ENCODE data around the gene PMFBP1. TPM values are rescaled to one million over a fixed set of nuclear protein-coding genes. Genes with fewer than 3 reads are reported as not detected.

PMFBP1 gene
- total RNA-seq, 2 experiments from 2014 or later = 1.1 to 1.2 TPM

DNA sequence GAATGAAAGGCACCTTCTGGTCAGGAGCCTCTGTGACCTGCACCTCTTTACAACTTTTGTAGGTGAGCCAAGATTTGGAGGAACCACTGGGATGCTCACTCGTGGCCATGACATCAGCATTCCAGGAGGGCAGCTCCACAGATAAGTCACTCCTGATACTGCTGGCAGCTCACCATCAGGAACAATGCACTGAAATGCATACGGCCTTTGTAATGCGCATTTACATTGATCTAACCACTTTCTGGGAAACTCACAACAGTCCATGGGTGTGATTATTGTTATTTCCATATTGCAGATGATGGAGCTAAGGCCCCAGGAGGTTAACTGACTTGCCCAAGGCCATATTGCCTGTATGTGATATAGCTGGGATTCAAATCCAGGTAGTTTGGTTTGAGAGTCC, 34.3 kb upstream of the PMFBP1 start:
- no peak for ATAC-seq
- ChIA-PET CTCF (interaction anchor here (0.9 to 1.3 kb wide), 2 partner anchors 12 to 626 kb away, joined by 3 read pairs; no protein-coding TSS in a partner anchor), POLR2A (interaction anchor here (0.6 kb wide), 2 partner anchors 228 to 971 kb away, joined by 3 read pairs; no protein-coding TSS in a partner anchor)
- H3K9me3 Mint-ChIP-seq = no peaks in the 10 kb centered on the region
- no peak for DNase-seq
- no peak overlapping the region for H3K4me3 Mint-ChIP-seq
- no peak overlapping the region for H3K27ac Mint-ChIP-seq
- peaks cover 8% of the 10 kb centered on the region for H3K27me3 Mint-ChIP-seq
- TF ChIP-seq, protein P1, sequence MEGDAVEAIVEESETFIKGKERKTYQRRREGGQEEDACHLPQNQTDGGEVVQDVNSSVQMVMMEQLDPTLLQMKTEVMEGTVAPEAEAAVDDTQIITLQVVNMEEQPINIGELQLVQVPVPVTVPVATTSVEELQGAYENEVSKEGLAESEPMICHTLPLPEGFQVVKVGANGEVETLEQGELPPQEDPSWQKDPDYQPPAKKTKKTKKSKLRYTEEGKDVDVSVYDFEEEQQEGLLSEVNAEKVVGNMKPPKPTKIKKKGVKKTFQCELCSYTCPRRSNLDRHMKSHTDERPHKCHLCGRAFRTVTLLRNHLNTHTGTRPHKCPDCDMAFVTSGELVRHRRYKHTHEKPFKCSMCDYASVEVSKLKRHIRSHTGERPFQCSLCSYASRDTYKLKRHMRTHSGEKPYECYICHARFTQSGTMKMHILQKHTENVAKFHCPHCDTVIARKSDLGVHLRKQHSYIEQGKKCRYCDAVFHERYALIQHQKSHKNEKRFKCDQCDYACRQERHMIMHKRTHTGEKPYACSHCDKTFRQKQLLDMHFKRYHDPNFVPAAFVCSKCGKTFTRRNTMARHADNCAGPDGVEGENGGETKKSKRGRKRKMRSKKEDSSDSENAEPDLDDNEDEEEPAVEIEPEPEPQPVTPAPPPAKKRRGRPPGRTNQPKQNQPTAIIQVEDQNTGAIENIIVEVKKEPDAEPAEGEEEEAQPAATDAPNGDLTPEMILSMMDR (IDR thresholded peaks at IDR 0.05) = no peak
- no peaks in the 10 kb centered on the region for H3K36me3 Mint-ChIP-seq (ENCODE audit: low read depth)
- peaks cover 10% of the 10 kb centered on the region for H3K4me1 Mint-ChIP-seq (ENCODE audit: low read depth)
- intact Hi-C loops (cut with micrococcal nuclease) = no loop called here

DNA sequence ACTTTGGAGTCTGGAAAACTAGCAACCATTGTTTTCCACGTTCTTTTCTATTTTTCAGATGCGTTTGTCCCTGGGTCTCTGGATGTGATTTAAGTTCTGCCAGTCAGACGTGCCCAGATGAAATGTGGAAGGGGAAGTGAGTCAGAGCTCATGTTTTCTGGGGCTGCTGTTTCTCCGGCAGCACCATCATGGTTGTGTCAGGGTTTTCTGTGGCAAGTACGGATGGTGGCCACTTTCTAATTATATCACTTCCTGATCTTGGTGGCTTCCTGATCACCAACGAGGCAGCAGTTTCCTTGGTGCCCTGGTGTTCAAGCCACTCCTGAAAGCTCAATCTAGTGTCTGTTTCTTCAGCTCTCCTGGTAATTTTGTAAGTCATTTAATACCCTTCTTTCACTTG, 31.4 kb upstream of the PMFBP1 start:
- ATAC-seq (peak; percentile 93), DNase-seq (peak; percentile 66)
- peak overlapping the region; percentile 40 for H3K27ac Mint-ChIP-seq
- ChIA-PET POLR2A (no interaction called here), CTCF (interaction anchor here (0.9 to 1.0 kb wide), 2 partner anchors 17 to 78 kb away, joined by 3 read pairs; no protein-coding TSS in a partner anchor)
- H3K27me3 Mint-ChIP-seq = peaks cover 6% of the 10 kb centered on the region
- H3K9me3 Mint-ChIP-seq = no peaks in the 10 kb centered on the region
- peak overlapping the region; percentile 1 for H3K4me3 Mint-ChIP-seq
- TF ChIP-seq, protein P1 (IDR thresholded peaks at IDR 0.05) = no peak
- no peaks in the 10 kb centered on the region for H3K36me3 Mint-ChIP-seq (ENCODE audit: low read depth)
- intact Hi-C loops (cut with micrococcal nuclease) = no loop called here
- H3K4me1 Mint-ChIP-seq (ENCODE audit: low read depth) = peaks cover 10% of the 10 kb centered on the region

DNA sequence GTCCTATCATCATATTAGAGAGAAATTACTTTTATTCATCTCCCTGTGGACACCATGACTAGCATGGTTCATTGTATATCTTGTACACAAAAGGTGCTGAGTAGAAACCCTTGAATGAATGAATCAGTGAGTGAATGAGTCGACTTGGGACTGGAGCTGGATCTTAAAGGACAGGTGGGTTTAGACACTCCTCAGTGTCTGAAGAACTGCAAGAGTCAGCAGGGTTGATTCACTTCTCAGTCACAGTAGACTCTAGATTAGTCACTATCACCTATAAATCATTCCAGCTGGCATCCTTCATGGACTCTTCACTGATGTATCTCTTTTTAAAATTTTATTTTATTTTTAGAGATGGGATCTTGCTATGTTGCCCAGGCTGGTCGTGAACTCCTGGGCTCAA, 30.1 kb upstream of the PMFBP1 start:
- H3K9me3 Mint-ChIP-seq = no peaks in the 10 kb centered on the region
- intact Hi-C loops (cut with micrococcal nuclease) = no loop called here
- ChIA-PET POLR2A (no interaction called here), CTCF (interaction anchor here (1.4 kb wide), 1 partner anchor 77 kb away, joined by 4 read pairs; no protein-coding TSS in a partner anchor)
- TF ChIP-seq, protein P1 (IDR thresholded peaks at IDR 0.05) = no peak
- peak; percentile 58 for ATAC-seq
- H3K4me3 Mint-ChIP-seq = no peak overlapping the region
- no peak overlapping the region for H3K27ac Mint-ChIP-seq
- peaks cover 10% of the 10 kb centered on the region for H3K4me1 Mint-ChIP-seq (ENCODE audit: low read depth)
- no peak for DNase-seq
- no peaks in the 10 kb centered on the region for H3K36me3 Mint-ChIP-seq (ENCODE audit: low read depth)
- peaks cover 6% of the 10 kb centered on the region for H3K27me3 Mint-ChIP-seq

DNA sequence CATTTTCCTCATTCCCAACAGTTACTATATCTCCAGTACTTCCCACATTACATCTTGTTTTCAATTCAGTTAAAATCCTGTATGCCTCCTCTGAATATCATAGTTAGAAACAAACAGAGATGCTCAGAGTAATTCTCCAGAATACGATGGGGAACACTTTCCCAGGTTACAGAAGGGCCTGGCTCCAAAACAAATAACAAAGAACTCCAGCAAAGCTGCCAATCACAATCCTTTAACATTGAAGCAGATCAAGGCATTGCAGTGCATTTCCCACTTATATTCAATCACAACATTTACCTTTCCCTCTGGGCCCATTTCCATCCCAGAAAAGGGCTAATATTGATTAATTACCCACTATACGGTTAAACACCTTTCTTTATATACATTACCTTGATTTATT, 29.4 kb upstream of the PMFBP1 start:
- Mint-ChIP-seq H3K27ac (no peak overlapping the region), H3K4me1 (ENCODE audit: low read depth) (peaks cover 10% of the 10 kb centered on the region), H3K27me3 (peaks cover 6% of the 10 kb centered on the region), H3K9me3 (no peaks in the 10 kb centered on the region), H3K4me3 (no peak overlapping the region), H3K36me3 (ENCODE audit: low read depth) (no peaks in the 10 kb centered on the region)
- POLR2A ChIA-PET = no interaction called here
- TF ChIP-seq, protein P1 (IDR thresholded peaks at IDR 0.05) = no peak
- DNase-seq (no peak), ATAC-seq (no peak)
- intact Hi-C loops (cut with micrococcal nuclease) = no loop called here
- CTCF ChIA-PET = interaction anchor here (1.4 kb wide), 1 partner anchor 77 kb away, joined by 4 read pairs; no protein-coding TSS in a partner anchor

DNA sequence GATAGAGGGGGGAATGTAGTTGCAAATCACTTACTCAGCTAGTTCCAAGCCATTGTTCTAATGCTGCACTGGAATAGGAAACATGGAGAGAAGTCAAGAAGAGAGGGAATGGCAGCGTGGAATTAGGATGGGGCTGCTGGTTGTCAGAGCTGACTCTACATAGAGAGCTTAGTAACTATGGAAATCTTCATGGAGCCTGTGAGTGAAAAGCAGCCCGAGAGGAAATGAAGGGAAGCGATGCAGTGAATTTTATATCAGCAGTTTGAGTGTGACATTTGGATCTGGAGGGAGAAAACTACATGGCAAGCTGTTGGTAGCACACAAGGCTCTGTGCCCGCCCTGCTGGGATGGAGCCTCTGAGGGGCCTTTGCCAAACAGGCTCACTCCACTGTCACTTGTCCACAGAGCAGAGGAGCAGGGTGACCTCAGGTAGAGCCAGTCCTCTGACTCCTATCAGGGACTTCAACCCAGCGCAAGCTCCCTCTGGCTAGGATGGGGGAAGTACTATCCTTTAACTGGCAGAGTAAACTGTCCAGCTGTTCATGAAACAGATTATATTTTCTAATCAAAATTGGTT, 27.9 kb upstream of the PMFBP1 start:
- TF ChIP-seq, protein P1 (IDR thresholded peaks at IDR 0.05) = no peak
- no peak for ATAC-seq
- H3K4me1 Mint-ChIP-seq (ENCODE audit: low read depth) = peaks cover 10% of the 10 kb centered on the region
- H3K27me3 Mint-ChIP-seq = peaks cover 3% of the 10 kb centered on the region
- ChIA-PET CTCF (no interaction called here), POLR2A (no interaction called here)
- H3K4me3 Mint-ChIP-seq = no peak overlapping the region
- DNase-seq = no peak
- H3K9me3 Mint-ChIP-seq = no peaks in the 10 kb centered on the region
- intact Hi-C loops (cut with micrococcal nuclease) = no loop called here
- H3K27ac Mint-ChIP-seq = no peak overlapping the region
- H3K36me3 Mint-ChIP-seq (ENCODE audit: low read depth) = no peaks in the 10 kb centered on the region

All from activated CD8-positive, alpha-beta T cell treated with anti-CD3 and anti-CD28 coated beads for 36 hours (primary cell).